OCI-LY1 (cell line): ENCODE data around the gene KLHL33.

ENCODE experiments used
- CTCF ChIP-seq: fragments of 200-600 bp; sonication (generic), shearing (Covaris generic); IDR thresholded peaks from 2 replicates; pipeline ENCODE4 v1.5.1; 2017; ENCODE audit warnings: mild to moderate bottlenecking, antibody characterized with exemption, low read length, moderate library complexity, mixed read lengths
- EZH2 ChIP-seq: fragments of 200-600 bp; sonication (generic), shearing (Covaris generic); IDR thresholded peaks from 2 replicates; pipeline ENCODE4 v1.8.0; 2017; ENCODE audit warnings: borderline replicate concordance, mixed run types, mild to moderate bottlenecking, antibody characterized with exemption, low read length, moderate library complexity, mixed read lengths

GRCh38 chr14:20440465-20440864 lies 4.5 kb upstream of the KLHL33 start:
- TF ChIP-seq CTCF (no peak), EZH2 (no peak)
